Peyer's patch (tissue), 4 donors: ENCODE measurements around the gene LLCFC1. TPM values are rescaled to one million over a fixed set of nuclear protein-coding genes. Genes with fewer than 3 reads are reported as not detected.

Experiments used
- DNase-seq, 3 donors: peaks; one replicate each; pipeline ENCODE4 v3.0.0-alpha.2; 2017 to 2019
- H3K27ac ChIP-seq, 4 donors: fragments of 200-600 bp; sonication (generic); one replicate each; pipeline ENCODE4 v1.5.1; 2016 to 2019
- H3K27me3 ChIP-seq, 2 donors: fragments of 200-600 bp; sonication (generic); one replicate each; pipeline ENCODE4 v1.5.1; 2019
- H3K36me3 ChIP-seq, 3 donors: fragments of 200-600 bp; sonication (generic); one replicate each; pipeline ENCODE4 v1.5.1; 2016 to 2019
- H3K4me1 ChIP-seq, 4 donors: fragments of 200-600 bp; sonication (generic); one replicate each; pipeline ENCODE4 v1.5.1; 2016 to 2019
- H3K4me3 ChIP-seq, 4 donors: fragments of 200-600 bp; sonication (generic); 1 replicate in 3 of 4; 2 replicates in 1 of 4; pipeline ENCODE4 v1.5.1; 2016 to 2019; ENCODE audit warnings: mild to moderate bottlenecking in 1 of 4
- H3K9me3 ChIP-seq, 4 donors: fragments of 200-600 bp; sonication (generic); one replicate each; pipeline ENCODE4 v1.5.1; 2016 to 2019; ENCODE audit warnings: mild to moderate bottlenecking in 1 of 4
- CTCF ChIP-seq, 6 experiments: fragments of 450-650 bp in 4 of 6; fragments of 200-600 bp in 2 of 6; sonication (generic) in 1 of 6; IDR thresholded peaks; one replicate each; pipeline ENCODE4 v1.5.1; 2017 to 2019; ENCODE audit warnings: antibody characterized with exemption in 6 of 6, mild to moderate bottlenecking in 3 of 6, moderate library complexity in 1 of 6
- POLR2A ChIP-seq, 2 donors: fragments of 450-650 bp; IDR thresholded peaks; one replicate each; pipeline ENCODE4 v1.5.1; 2017; ENCODE audit warnings: antibody characterized with exemption in 2 of 2, mild to moderate bottlenecking in 2 of 2, moderate library complexity in 2 of 2
- total RNA-seq, 4 donors: library from RNA; depleted of rRNA; stranded (reverse); fragments of >200 nt; gene quantifications; one replicate each; pipeline ENCODE4 v1.1.0, GENCODE V29; 2016

LLCFC1 gene
- total RNA-seq, 4 donors from 2014 or later, result not detected

DNA sequence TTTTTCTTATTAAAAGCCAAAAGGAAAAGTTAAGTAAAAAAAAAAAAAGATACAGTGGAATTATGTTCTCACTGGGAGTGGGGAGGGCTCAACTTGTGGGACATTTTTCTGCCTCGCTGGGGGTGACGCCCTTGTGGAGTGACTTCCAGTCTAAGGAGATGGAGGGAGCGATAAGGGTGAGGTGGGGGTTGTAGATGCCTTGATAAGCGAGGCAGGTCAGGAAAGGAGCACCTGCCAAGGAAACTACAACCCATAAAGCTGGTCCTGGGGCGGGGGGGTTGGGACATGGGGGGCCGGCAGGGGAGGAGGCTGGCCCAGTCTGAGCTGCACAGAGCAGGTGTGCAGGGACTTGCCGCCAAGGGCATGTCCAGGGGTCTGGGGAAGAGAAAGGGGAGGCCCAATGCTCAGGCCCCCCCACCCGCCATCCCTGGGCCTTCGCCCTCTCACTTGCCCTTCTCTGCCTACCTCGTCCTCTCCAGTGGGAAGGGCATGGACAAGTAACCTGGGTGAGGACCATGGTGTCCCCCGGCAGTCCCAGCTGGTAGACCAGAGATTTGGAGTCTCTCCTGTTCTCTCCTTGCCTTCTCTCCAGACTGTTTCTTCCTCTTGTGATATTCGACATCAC, 3.2 kb upstream of the LLCFC1 start:
- no peak for TF ChIP-seq CTCF (IDR thresholded peaks at IDR 0.05)
- Histone ChIP-seq H3K27me3 (no peaks in the 10 kb centered on the region), H3K4me1 (no peaks in the 10 kb centered on the region), H3K36me3 (no peaks in the 10 kb centered on the region), H3K4me3 (no peak overlapping the region), H3K9me3 (no peaks in the 10 kb centered on the region), H3K27ac (no peak overlapping the region)
- no peak for DNase-seq

GRCh38 chr7:142938611-142939010, 673 bp upstream of the LLCFC1 start:
- H3K27ac ChIP-seq, result no peak overlapping the region
- no peak overlapping the region for H3K4me3 ChIP-seq
- TF ChIP-seq CTCF (IDR thresholded peaks at IDR 0.05) (no peak), POLR2A (IDR thresholded peaks at IDR 0.05) (no peak)
- no peak for DNase-seq
- H3K27me3 ChIP-seq, result no peaks in the 10 kb centered on the region
- H3K4me1 ChIP-seq, result no peaks in the 10 kb centered on the region
- no peaks in the 10 kb centered on the region for H3K9me3 ChIP-seq
- H3K36me3 ChIP-seq, result no peaks in the 10 kb centered on the region

- Histone ChIP-seq H3K4me3 (no peak overlapping the region), H3K27me3 (no peaks in the 10 kb centered on the region), H3K27ac (no peak overlapping the region), H3K9me3 (no peaks in the 10 kb centered on the region), H3K36me3 (no peaks in the 10 kb centered on the region), H3K4me1 (no peaks in the 10 kb centered on the region)
- TF ChIP-seq CTCF (IDR thresholded peaks at IDR 0.05), result no peak
- no peak for DNase-seq
Observed at GRCh38 chr7:142940966-142941535, 1.8 kb downstream of the LLCFC1 start.

GRCh38 chr7:142941541-142941940, 2.3 kb downstream of the LLCFC1 start:
- Histone ChIP-seq H3K4me1 (no peaks in the 10 kb centered on the region), H3K4me3 (no peak overlapping the region), H3K36me3 (no peaks in the 10 kb centered on the region), H3K27ac (no peak overlapping the region), H3K27me3 (no peaks in the 10 kb centered on the region), H3K9me3 (no peaks in the 10 kb centered on the region)
- no peak for DNase-seq
- TF ChIP-seq POLR2A (IDR thresholded peaks at IDR 0.05) (no peak), CTCF (IDR thresholded peaks at IDR 0.05) (no peak)

DNA sequence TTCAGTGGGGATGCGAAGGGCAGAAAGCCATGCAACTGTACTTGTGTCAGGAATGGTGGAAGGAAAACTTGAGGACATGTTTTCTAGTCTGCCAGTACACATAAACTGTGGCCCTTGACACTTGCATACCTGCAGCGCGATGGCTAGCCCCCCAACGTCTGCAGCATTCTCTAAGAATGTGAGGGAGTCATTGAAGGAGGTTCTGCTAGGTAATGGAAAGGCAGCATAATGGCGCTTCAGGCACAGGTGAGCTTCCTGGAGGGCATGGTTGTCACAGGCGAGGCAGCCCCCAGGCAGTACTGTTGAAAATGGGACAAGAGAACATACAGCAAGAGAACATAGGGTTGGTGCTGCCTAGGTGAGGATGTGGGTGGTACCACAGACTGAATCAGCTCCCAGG, 3.5 kb downstream of the LLCFC1 start:
- no peak for DNase-seq
- no peak overlapping the region for H3K4me3 ChIP-seq
- H3K36me3 ChIP-seq, result no peaks in the 10 kb centered on the region
- H3K4me1 ChIP-seq, result no peaks in the 10 kb centered on the region
- TF ChIP-seq POLR2A (IDR thresholded peaks at IDR 0.05) (no peak), CTCF (IDR thresholded peaks at IDR 0.05) (no peak)
- no peaks in the 10 kb centered on the region for H3K27me3 ChIP-seq
- no peaks in the 10 kb centered on the region for H3K9me3 ChIP-seq
- H3K27ac ChIP-seq, result no peak overlapping the region
